Measurements from ENCODE around the gene SHC3.

Gene SHC3

GRCh38 chr9:88984543-88984883, 194.1 kb downstream of the SHC3 start:
- no peak for TF ChIP-seq CTCF (IDR thresholded peaks at IDR 0.05; ENCODE audit: low read depth, low read length)
- no peak for TF ChIP-seq POLR2A (IDR thresholded peaks at IDR 0.05; ENCODE audit: extremely low read depth, insufficient read length)
- TF ChIP-seq MYC (IDR thresholded peaks at IDR 0.05; ENCODE audit: low read depth, low read length) = no peak
- no peak for TF ChIP-seq MAX (IDR thresholded peaks at IDR 0.05; ENCODE audit: low read depth, low read length)
- no peak overlapping the region for H3K4me3 ChIP-seq (ENCODE audit: low read depth, low read length)
- no peak for DNase-seq (ENCODE audit: low read depth)

GRCh38 chr9:88983865-88984542, 194.6 kb downstream of the SHC3 start:
- no peak for DNase-seq (ENCODE audit: low read depth)
- H3K4me3 ChIP-seq (ENCODE audit: low read depth, low read length) = no peak overlapping the region
- TF ChIP-seq POLR2A (IDR thresholded peaks at IDR 0.05; ENCODE audit: extremely low read depth, insufficient read length) (no peak), MAX (IDR thresholded peaks at IDR 0.05; ENCODE audit: low read depth, low read length) (no peak), CTCF (IDR thresholded peaks at IDR 0.05; ENCODE audit: low read depth, low read length) (no peak), MYC (IDR thresholded peaks at IDR 0.05; ENCODE audit: low read depth, low read length) (no peak)

GRCh38 chr9:88980740-88981203, 197.8 kb downstream of the SHC3 start:
- no peak for DNase-seq (ENCODE audit: low read depth)
- no peak overlapping the region for H3K4me3 ChIP-seq (ENCODE audit: low read depth, low read length)
- TF ChIP-seq CTCF (IDR thresholded peaks at IDR 0.05; ENCODE audit: low read depth, low read length) = no peak
- no peak for TF ChIP-seq MAX (IDR thresholded peaks at IDR 0.05; ENCODE audit: low read depth, low read length)
- TF ChIP-seq MYC (IDR thresholded peaks at IDR 0.05; ENCODE audit: low read depth, low read length) = no peak
- TF ChIP-seq POLR2A (IDR thresholded peaks at IDR 0.05; ENCODE audit: extremely low read depth, insufficient read length) = no peak

- no peak overlapping the region for H3K4me3 ChIP-seq (ENCODE audit: low read depth, low read length)
- DNase-seq (ENCODE audit: low read depth) = no peak
- TF ChIP-seq CTCF (IDR thresholded peaks at IDR 0.05; ENCODE audit: low read depth, low read length) (no peak), POLR2A (IDR thresholded peaks at IDR 0.05; ENCODE audit: extremely low read depth, insufficient read length) (no peak)
These were observed 198.8 kb downstream of the SHC3 start for GRCh38 chr9:88979791-88980190.

- no peak overlapping the region for H3K4me3 ChIP-seq (ENCODE audit: low read depth, low read length)
- no peak for DNase-seq (ENCODE audit: low read depth)
- TF ChIP-seq CTCF (IDR thresholded peaks at IDR 0.05; ENCODE audit: low read depth, low read length) (no peak), POLR2A (IDR thresholded peaks at IDR 0.05; ENCODE audit: extremely low read depth, insufficient read length) (no peak), MAX (IDR thresholded peaks at IDR 0.05; ENCODE audit: low read depth, low read length) (no peak), MYC (IDR thresholded peaks at IDR 0.05; ENCODE audit: low read depth, low read length) (no peak)
These were observed 199.6 kb downstream of the SHC3 start for GRCh38 chr9:88979021-88979420.

GRCh38 chr9:88978034-88978433, 200.6 kb downstream of the SHC3 start:
- DNase-seq (ENCODE audit: low read depth) = no peak
- no peak for TF ChIP-seq POLR2A (IDR thresholded peaks at IDR 0.05; ENCODE audit: extremely low read depth, insufficient read length)
- TF ChIP-seq MAX (IDR thresholded peaks at IDR 0.05; ENCODE audit: low read depth, low read length) = no peak
- no peak for TF ChIP-seq CTCF (IDR thresholded peaks at IDR 0.05; ENCODE audit: low read depth, low read length)
- TF ChIP-seq MYC (IDR thresholded peaks at IDR 0.05; ENCODE audit: low read depth, low read length) = no peak
- no peak overlapping the region for H3K4me3 ChIP-seq (ENCODE audit: low read depth, low read length)

Measured in NB4 (cell line).